ENCODE results near the gene ISCU.
A peak's percentile ranks its signal among the peaks of the same experiment; 100 is the strongest.
"Not testable (repeated sequence)": the region's sequence is repeated elsewhere in the genome, so short reads cannot be mapped to it uniquely, and the experiment has no call there.

The ISCU gene

GRCh38 chr12:108547686-108548085 lies 14.7 kb upstream of the ISCU start:
- DNase-seq, result no peak

- no peak for DNase-seq
Observed at GRCh38 chr12:108548954-108549521, 13.4 kb upstream of the ISCU start.

- DNase-seq, result no peak
Observed at GRCh38 chr12:108551535-108551934, 10.9 kb upstream of the ISCU start.

GRCh38 chr12:108553799-108554198 lies 8.6 kb upstream of the ISCU start:
- DNase-seq, result no peak

GRCh38 chr12:108555383-108555782 lies 7.0 kb upstream of the ISCU start:
- not testable (repeated sequence) for DNase-seq

GRCh38 chr12:108559007-108559655 lies 3.3 kb upstream of the ISCU start:
- no peak for DNase-seq

- DNase-seq, result no peak
Observed at GRCh38 chr12:108559748-108560147, 2.6 kb upstream of the ISCU start.

- DNase-seq, result no peak
Observed at GRCh38 chr12:108560321-108560721, 2.1 kb upstream of the ISCU start.

GRCh38 chr12:108560752-108561719 lies 1.4 kb upstream of the ISCU start, which contains the start of gene SART3:
Gene SART3, minus strand, starts transcription at chr12:108561173. Its CDS starts 19 bp downstream, at chr12:108561154.
- DNase-seq, result peak; percentile 92

GRCh38 chr12:108561852-108562347 lies 496 bp upstream of the ISCU start:
- DNase-seq, result no peak

- DNase-seq, result no peak
Observed at GRCh38 chr12:108563136-108563803, 874 bp downstream of the ISCU start.

GRCh38 chr12:108563804-108564151 lies 1.4 kb downstream of the ISCU start:
- DNase-seq, result no peak

- no peak for DNase-seq
Observed at GRCh38 chr12:108564724-108565123, 2.3 kb downstream of the ISCU start.

GRCh38 chr12:108565146-108565545 lies 2.8 kb downstream of the ISCU start:
- DNase-seq, result no peak

GRCh38 chr12:108565976-108566375 lies 3.6 kb downstream of the ISCU start:
- peak; percentile 12 for DNase-seq

GRCh38 chr12:108566452-108566851 lies 4.1 kb downstream of the ISCU start:
- no peak for DNase-seq

GRCh38 chr12:108567406-108568337 lies 5.3 kb downstream of the ISCU start:
- no peak for DNase-seq

GRCh38 chr12:108568338-108569154 lies 6.2 kb downstream of the ISCU start:
- no peak for DNase-seq

- no peak for DNase-seq
Observed at GRCh38 chr12:108570743-108571608, 8.6 kb downstream of the ISCU start.

- no peak for DNase-seq
Observed at GRCh38 chr12:108571609-108572165, 9.3 kb downstream of the ISCU start.

Data from NCI-H1417 treated with DMSO at 0.1 percent for 48 hours (cell line).